GM23338 (cell line): ENCODE results near the gene PARVB. TPM values are rescaled to one million over a fixed set of nuclear protein-coding genes. Genes with fewer than 3 reads are reported as not detected.

Experiments used
- ATAC-seq: fragments of 200-7000 bp; cut with Tn5 transposase; 3 replicates; pipeline ENCODE4 v1.9.1; 2020
- DNase-seq: peaks from one replicate; pipeline ENCODE4 v3.0.0-alpha.2; 2015; ENCODE audit warnings: low spot score
- H2AFZ ChIP-seq: fragments of 200-600 bp; sonication (generic); 2 replicates; pipeline ENCODE4 v1.8.0; 2016; ENCODE audit warnings: antibody characterized with exemption, mild to moderate bottlenecking, moderate library complexity
- H3F3A ChIP-seq: fragments of 200-600 bp; sonication (generic); replicated peaks from 2 replicates; pipeline ENCODE4 v1.8.0; 2017; ENCODE audit warnings: antibody characterized with exemption, mixed run types, low read depth
- H3K27ac ChIP-seq: fragments of 200-600 bp; sonication (generic); 2 replicates; pipeline ENCODE4 v1.6.1; 2016; ENCODE audit warnings: low read depth
- H3K27me3 ChIP-seq: fragments of 200-600 bp; sonication (generic); 2 replicates; pipeline ENCODE4 v1.8.0; 2016; ENCODE audit warnings: mild to moderate bottlenecking, mixed run types, moderate library complexity; ENCODE audit not compliant: insufficient read depth
- H3K36me3 ChIP-seq: fragments of 200-600 bp; sonication (generic); 2 replicates; pipeline ENCODE4 v1.8.0; 2016; ENCODE audit warnings: mild to moderate bottlenecking; ENCODE audit not compliant: insufficient read depth
- H3K4me1 ChIP-seq: fragments of 200-600 bp; sonication (generic); 2 replicates; pipeline ENCODE4 v1.8.0; 2016; ENCODE audit warnings: mild to moderate bottlenecking, moderate library complexity; ENCODE audit not compliant: insufficient read depth
- H3K4me2 ChIP-seq: fragments of 200-600 bp; sonication (generic); 2 replicates; pipeline ENCODE4 v1.7.1; 2017; ENCODE audit warnings: mixed run types
- H3K4me3 ChIP-seq: fragments of 200-600 bp; sonication (generic); 2 replicates; pipeline ENCODE4 v1.6.1; 2016; ENCODE audit warnings: mixed run types
- H3K79me2 ChIP-seq: fragments of 200-600 bp; sonication (generic); replicated peaks from 2 replicates; pipeline ENCODE4 v1.8.0; 2017; ENCODE audit warnings: mild to moderate bottlenecking; ENCODE audit not compliant: insufficient read depth
- H3K9me2 ChIP-seq: fragments of 200-600 bp; sonication (generic); 2 replicates; pipeline ENCODE4 v1.8.0; 2017; ENCODE audit not compliant: insufficient read depth
- H4K20me1 ChIP-seq: fragments of 200-600 bp; sonication (generic); replicated peaks from 2 replicates; pipeline ENCODE4 v1.8.0; 2017; ENCODE audit warnings: mild to moderate bottlenecking; ENCODE audit not compliant: insufficient read depth
- H3K27ac Mint-ChIP-seq: 2 replicates; pipeline ENCODE4 v1.8.0; 2020; ENCODE audit warnings: inconsistent platforms, mild to moderate bottlenecking, moderate library complexity, mixed read lengths
- H3K27me3 Mint-ChIP-seq: 3 replicates; pipeline ENCODE4 v1.8.0; 2022; ENCODE audit warnings: low read depth, mild to moderate bottlenecking, moderate library complexity, mixed read lengths, inconsistent platforms; ENCODE audit not compliant: insufficient read depth, poor library complexity
- H3K36me3 Mint-ChIP-seq: 3 replicates; pipeline ENCODE4 v1.8.0; 2021; ENCODE audit warnings: low read depth, mild to moderate bottlenecking, inconsistent platforms, moderate library complexity, mixed read lengths
- H3K4me1 Mint-ChIP-seq: 3 replicates; pipeline ENCODE4 v1.8.0; 2020; ENCODE audit warnings: mild to moderate bottlenecking, inconsistent platforms, mixed read lengths
- H3K4me3 Mint-ChIP-seq: 3 replicates; pipeline ENCODE4 v1.8.0; 2021; ENCODE audit warnings: moderate library complexity, mild to moderate bottlenecking, inconsistent platforms, mixed read lengths
- H3K9me3 Mint-ChIP-seq: 3 replicates; pipeline ENCODE4 v1.8.0; 2020; ENCODE audit warnings: moderate library complexity, mild to moderate bottlenecking, inconsistent platforms, mixed read lengths
- CREB1 ChIP-seq: fragments of 250-450 bp; sonication (Bioruptor Pico); IDR thresholded peaks from 2 replicates; pipeline ENCODE4 v1.5.0; 2020; ENCODE audit warnings: low read depth, mild to moderate bottlenecking, moderate library complexity
- ETS1 ChIP-seq: IDR thresholded peaks from 2 replicates; pipeline ENCODE4 v1.6.1; 2016; ENCODE audit warnings: antibody characterized with exemption
- EZH2 ChIP-seq: fragments of 200-600 bp; sonication (generic); IDR thresholded peaks from one replicate; pipeline ENCODE4 v1.8.0; 2017; ENCODE audit warnings: antibody characterized with exemption, mild to moderate bottlenecking, low read depth; ENCODE audit not compliant: unreplicated experiment
- EZH2phosphoT487 ChIP-seq: fragments of 200-600 bp; sonication (generic); IDR thresholded peaks from one replicate; pipeline ENCODE4 v1.8.1; 2018; ENCODE audit warnings: antibody characterized with exemption; ENCODE audit not compliant: unreplicated experiment
- JUNB ChIP-seq: IDR thresholded peaks from one replicate; pipeline ENCODE4 v1.6.1; 2016; ENCODE audit warnings: antibody characterized with exemption; ENCODE audit not compliant: unreplicated experiment
- NANOG ChIP-seq: IDR thresholded peaks from 2 replicates; pipeline ENCODE4 v1.6.1; 2016; ENCODE audit warnings: antibody characterized with exemption, borderline replicate concordance
- POLR2AphosphoS5 ChIP-seq: IDR thresholded peaks from 2 replicates; pipeline ENCODE4 v1.6.1; 2016; ENCODE audit warnings: antibody characterized with exemption, low read depth
- STAT1 ChIP-seq: IDR thresholded peaks from one replicate; pipeline ENCODE4 v1.6.1; 2016; ENCODE audit warnings: antibody characterized with exemption; ENCODE audit not compliant: unreplicated experiment
- ZNF114 ChIP-seq: fragments of 250-450 bp; sonication (Bioruptor Pico); IDR thresholded peaks from 2 replicates; pipeline ENCODE4 v1.5.0; 2020; ENCODE audit warnings: mild to moderate bottlenecking, moderate library complexity
- ZNF331 ChIP-seq: fragments of 250-450 bp; sonication (Bioruptor Pico); IDR thresholded peaks from 2 replicates; pipeline ENCODE4 v1.5.0; 2020; ENCODE audit warnings: low read depth, mild to moderate bottlenecking, moderate library complexity
- polyA plus RNA-seq: library from polyadenylated mRNA; unstranded; fragments of >200 nt; fragmentation: Nextera tagmentation; extraction: Ambion mirVana; gene quantifications from 2 replicates; pipeline ENCODE4 v1.2.1, GENCODE V29; 2016
- total RNA-seq: library from RNA; depleted of rRNA; stranded (reverse); fragments of >200 nt; shearing (Covaris generic); gene quantifications from 2 replicates; pipeline ENCODE4 v1.2.3, GENCODE V29; 2014
- TF ChIP-seq, protein P1 (sequence below): IDR thresholded peaks from one replicate; pipeline ENCODE4 v1.6.1; 2018; ENCODE audit warnings: antibody characterized with exemption; ENCODE audit not compliant: unreplicated experiment
- TF ChIP-seq, protein P2 (sequence below), 2 experiments: fragments of 200-600 bp in 1 of 2; sonication (generic) in 1 of 2; conservative IDR thresholded peaks; 2 replicates each; pipeline versions ENCODE4 v1.5.1 to v1.6.1; 2016 to 2017; ENCODE audit warnings: antibody characterized with exemption in 2 of 2, low read depth in 2 of 2, mild to moderate bottlenecking in 2 of 2, moderate library complexity in 1 of 2
- TF ChIP-seq, protein P3 (sequence below): fragments of 250-450 bp; sonication (Bioruptor Pico); IDR thresholded peaks from 2 replicates; pipeline ENCODE4 v1.5.0; 2020; ENCODE audit warnings: mild to moderate bottlenecking, moderate library complexity

PARVB gene
- total and polyA plus RNA-seq, 2 experiments from 2014 or later = 4.3 to 7.7 TPM

DNA sequence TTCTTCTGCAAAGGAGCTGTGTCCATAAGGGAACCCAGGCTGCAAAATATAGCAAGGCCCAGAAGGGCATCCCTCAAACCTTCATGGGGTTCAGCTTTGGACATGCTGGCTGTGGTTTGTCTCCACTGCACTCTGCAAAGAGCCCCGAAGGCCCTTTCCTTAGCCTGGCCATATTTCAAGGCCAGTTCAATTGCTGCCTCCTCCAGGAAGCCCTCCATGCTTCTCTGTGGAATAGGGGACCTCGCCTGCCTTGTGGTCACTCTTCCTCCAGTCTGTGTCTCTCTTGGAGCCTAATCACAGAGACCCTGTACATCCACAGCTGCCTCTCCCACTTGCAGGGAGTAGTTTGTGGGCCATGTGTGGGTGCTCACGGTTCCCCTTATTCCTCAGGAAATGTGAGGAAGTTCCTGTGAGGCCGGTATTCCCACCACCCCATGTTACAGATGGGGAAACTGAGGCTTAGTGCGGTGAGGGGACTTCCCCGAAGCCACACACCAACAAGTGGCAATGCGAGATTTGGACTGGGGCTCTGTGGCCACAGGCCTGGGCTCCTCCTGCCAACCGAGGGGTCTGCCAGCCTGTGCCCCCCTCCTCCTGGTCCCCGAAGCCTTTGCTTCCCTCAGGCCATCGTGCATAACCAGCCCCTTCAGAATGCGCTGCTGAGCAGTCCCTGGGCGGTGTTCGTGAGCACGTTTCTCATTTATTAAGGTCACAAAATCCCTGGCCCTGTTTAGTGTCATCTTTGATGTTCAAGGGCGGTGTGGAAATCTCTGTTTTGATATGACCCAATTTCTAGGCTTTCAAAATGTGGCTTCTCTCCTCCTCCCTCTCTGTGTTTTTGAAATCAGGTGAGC lies 65.8 kb downstream of the PARVB start:
- no peaks in the 10 kb centered on the region for H3K79me2 ChIP-seq
- no peak overlapping the region for H3K4me2 ChIP-seq
- ATAC-seq (no peak), DNase-seq (no peak)
- H3F3A ChIP-seq = no peaks in the 10 kb centered on the region
- H3K9me3 Mint-ChIP-seq = no peaks in the 10 kb centered on the region
- H3K27ac Mint-ChIP-seq = 0 out of 2 replicates have a peak overlapping the region, but pooled peaks have one; percentile 22
- no peak overlapping the region for H3K4me3 ChIP-seq
- no peak overlapping the region for H3K27ac ChIP-seq
- H3K4me3 Mint-ChIP-seq = no peak overlapping the region
- H3K4me1 ChIP-seq = no peaks in the 10 kb centered on the region
- H3K27me3 ChIP-seq = no peaks in the 10 kb centered on the region
- H2AFZ ChIP-seq = no peak overlapping the region
- H3K4me1 Mint-ChIP-seq = peaks cover 13% of the 10 kb centered on the region
- no peaks in the 10 kb centered on the region for H4K20me1 ChIP-seq
- H3K36me3 ChIP-seq = no peaks in the 10 kb centered on the region
- TF ChIP-seq, protein P1, sequence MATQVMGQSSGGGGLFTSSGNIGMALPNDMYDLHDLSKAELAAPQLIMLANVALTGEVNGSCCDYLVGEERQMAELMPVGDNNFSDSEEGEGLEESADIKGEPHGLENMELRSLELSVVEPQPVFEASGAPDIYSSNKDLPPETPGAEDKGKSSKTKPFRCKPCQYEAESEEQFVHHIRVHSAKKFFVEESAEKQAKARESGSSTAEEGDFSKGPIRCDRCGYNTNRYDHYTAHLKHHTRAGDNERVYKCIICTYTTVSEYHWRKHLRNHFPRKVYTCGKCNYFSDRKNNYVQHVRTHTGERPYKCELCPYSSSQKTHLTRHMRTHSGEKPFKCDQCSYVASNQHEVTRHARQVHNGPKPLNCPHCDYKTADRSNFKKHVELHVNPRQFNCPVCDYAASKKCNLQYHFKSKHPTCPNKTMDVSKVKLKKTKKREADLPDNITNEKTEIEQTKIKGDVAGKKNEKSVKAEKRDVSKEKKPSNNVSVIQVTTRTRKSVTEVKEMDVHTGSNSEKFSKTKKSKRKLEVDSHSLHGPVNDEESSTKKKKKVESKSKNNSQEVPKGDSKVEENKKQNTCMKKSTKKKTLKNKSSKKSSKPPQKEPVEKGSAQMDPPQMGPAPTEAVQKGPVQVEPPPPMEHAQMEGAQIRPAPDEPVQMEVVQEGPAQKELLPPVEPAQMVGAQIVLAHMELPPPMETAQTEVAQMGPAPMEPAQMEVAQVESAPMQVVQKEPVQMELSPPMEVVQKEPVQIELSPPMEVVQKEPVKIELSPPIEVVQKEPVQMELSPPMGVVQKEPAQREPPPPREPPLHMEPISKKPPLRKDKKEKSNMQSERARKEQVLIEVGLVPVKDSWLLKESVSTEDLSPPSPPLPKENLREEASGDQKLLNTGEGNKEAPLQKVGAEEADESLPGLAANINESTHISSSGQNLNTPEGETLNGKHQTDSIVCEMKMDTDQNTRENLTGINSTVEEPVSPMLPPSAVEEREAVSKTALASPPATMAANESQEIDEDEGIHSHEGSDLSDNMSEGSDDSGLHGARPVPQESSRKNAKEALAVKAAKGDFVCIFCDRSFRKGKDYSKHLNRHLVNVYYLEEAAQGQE = no peak
- no peak for TF ChIP-seq EZH2phosphoT487
- no peak for TF ChIP-seq ETS1
- TF ChIP-seq, protein P2, sequence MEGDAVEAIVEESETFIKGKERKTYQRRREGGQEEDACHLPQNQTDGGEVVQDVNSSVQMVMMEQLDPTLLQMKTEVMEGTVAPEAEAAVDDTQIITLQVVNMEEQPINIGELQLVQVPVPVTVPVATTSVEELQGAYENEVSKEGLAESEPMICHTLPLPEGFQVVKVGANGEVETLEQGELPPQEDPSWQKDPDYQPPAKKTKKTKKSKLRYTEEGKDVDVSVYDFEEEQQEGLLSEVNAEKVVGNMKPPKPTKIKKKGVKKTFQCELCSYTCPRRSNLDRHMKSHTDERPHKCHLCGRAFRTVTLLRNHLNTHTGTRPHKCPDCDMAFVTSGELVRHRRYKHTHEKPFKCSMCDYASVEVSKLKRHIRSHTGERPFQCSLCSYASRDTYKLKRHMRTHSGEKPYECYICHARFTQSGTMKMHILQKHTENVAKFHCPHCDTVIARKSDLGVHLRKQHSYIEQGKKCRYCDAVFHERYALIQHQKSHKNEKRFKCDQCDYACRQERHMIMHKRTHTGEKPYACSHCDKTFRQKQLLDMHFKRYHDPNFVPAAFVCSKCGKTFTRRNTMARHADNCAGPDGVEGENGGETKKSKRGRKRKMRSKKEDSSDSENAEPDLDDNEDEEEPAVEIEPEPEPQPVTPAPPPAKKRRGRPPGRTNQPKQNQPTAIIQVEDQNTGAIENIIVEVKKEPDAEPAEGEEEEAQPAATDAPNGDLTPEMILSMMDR (conservative IDR thresholded peaks at IDR 0.05; ENCODE audit: low read depth in 2 of 2) = no peak
- TF ChIP-seq ZNF114 (CRISPR knock-in tag) = no peak
- TF ChIP-seq ZNF331 (CRISPR knock-in tag) = no peak
- TF ChIP-seq CREB1 (CRISPR knock-in tag) = no peak
- no peak for TF ChIP-seq POLR2AphosphoS5
- no peak for TF ChIP-seq NANOG
- TF ChIP-seq STAT1 = no peak
- no peak for TF ChIP-seq JUNB
- TF ChIP-seq, protein P3, sequence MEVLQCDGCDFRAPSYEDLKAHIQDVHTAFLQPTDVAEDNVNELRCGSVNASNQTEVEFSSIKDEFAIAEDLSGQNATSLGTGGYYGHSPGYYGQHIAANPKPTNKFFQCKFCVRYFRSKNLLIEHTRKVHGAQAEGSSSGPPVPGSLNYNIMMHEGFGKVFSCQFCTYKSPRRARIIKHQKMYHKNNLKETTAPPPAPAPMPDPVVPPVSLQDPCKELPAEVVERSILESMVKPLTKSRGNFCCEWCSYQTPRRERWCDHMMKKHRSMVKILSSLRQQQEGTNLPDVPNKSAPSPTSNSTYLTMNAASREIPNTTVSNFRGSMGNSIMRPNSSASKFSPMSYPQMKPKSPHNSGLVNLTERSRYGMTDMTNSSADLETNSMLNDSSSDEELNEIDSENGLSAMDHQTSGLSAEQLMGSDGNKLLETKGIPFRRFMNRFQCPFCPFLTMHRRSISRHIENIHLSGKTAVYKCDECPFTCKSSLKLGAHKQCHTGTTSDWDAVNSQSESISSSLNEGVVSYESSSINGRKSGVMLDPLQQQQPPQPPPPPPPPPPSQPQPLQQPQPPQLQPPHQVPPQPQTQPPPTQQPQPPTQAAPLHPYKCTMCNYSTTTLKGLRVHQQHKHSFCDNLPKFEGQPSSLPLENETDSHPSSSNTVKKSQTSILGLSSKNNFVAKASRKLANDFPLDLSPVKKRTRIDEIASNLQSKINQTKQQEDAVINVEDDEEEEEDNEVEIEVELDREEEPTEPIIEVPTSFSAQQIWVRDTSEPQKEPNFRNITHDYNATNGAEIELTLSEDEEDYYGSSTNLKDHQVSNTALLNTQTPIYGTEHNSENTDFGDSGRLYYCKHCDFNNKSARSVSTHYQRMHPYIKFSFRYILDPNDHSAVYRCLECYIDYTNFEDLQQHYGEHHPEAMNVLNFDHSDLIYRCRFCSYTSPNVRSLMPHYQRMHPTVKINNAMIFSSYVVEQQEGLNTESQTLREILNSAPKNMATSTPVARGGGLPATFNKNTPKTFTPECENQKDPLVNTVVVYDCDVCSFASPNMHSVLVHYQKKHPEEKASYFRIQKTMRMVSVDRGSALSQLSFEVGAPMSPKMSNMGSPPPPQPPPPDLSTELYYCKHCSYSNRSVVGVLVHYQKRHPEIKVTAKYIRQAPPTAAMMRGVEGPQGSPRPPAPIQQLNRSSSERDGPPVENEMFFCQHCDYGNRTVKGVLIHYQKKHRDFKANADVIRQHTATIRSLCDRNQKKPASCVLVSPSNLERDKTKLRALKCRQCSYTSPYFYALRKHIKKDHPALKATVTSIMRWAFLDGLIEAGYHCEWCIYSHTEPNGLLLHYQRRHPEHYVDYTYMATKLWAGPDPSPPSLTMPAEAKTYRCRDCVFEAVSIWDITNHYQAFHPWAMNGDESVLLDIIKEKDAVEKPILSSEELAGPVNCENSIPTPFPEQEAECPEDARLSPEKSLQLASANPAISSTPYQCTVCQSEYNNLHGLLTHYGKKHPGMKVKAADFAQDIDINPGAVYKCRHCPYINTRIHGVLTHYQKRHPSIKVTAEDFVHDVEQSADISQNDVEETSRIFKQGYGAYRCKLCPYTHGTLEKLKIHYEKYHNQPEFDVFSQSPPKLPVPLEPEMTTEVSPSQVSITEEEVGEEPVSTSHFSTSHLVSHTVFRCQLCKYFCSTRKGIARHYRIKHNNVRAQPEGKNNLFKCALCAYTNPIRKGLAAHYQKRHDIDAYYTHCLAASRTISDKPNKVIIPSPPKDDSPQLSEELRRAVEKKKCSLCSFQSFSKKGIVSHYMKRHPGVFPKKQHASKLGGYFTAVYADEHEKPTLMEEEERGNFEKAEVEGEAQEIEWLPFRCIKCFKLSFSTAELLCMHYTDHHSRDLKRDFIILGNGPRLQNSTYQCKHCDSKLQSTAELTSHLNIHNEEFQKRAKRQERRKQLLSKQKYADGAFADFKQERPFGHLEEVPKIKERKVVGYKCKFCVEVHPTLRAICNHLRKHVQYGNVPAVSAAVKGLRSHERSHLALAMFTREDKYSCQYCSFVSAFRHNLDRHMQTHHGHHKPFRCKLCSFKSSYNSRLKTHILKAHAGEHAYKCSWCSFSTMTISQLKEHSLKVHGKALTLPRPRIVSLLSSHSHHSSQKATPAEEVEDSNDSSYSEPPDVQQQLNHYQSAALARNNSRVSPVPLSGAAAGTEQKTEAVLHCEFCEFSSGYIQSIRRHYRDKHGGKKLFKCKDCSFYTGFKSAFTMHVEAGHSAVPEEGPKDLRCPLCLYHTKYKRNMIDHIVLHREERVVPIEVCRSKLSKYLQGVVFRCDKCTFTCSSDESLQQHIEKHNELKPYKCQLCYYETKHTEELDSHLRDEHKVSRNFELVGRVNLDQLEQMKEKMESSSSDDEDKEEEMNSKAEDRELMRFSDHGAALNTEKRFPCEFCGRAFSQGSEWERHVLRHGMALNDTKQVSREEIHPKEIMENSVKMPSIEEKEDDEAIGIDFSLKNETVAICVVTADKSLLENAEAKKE (CRISPR knock-in tag) = no peak
- no peak for TF ChIP-seq EZH2
- H3K27me3 Mint-ChIP-seq = peaks cover 6% of the 10 kb centered on the region
- peaks cover 2% of the 10 kb centered on the region; the same call in 1 of the 3 replicates for H3K36me3 Mint-ChIP-seq
- H3K9me2 ChIP-seq = no peaks in the 10 kb centered on the region
